DOHH2 (cell line): Measurements from ENCODE around the gene DGCR6.
"Not testable (repeated sequence)": the region's sequence is repeated elsewhere in the genome, so short reads cannot be mapped to it uniquely, and the experiment has no call there.

Source experiments
- H3F3A ChIP-seq: fragments of 200-600 bp; sonication (generic), shearing (Covaris generic); 2 replicates; pipeline ENCODE4 v1.6.0; 2016; ENCODE audit warnings: antibody characterized with exemption, mild to moderate bottlenecking; ENCODE audit not compliant: control insufficient read depth, insufficient read depth
- H3K27ac ChIP-seq: fragments of 200-600 bp; sonication (generic); 2 replicates; pipeline ENCODE4 v1.5.1; 2014; ENCODE audit warnings: low read depth, mild to moderate bottlenecking, low read length, moderate library complexity
- H3K27me3 ChIP-seq: fragments of 200-600 bp; sonication (generic); 2 replicates; pipeline ENCODE4 v1.6.1; 2014; ENCODE audit warnings: mild to moderate bottlenecking, low read length, mixed read lengths; ENCODE audit not compliant: control insufficient read depth
- H3K36me3 ChIP-seq: fragments of 200-600 bp; sonication (generic); 2 replicates; pipeline ENCODE4 v1.6.1; 2014; ENCODE audit warnings: mild to moderate bottlenecking, low read length, moderate library complexity, mixed read lengths; ENCODE audit not compliant: control insufficient read depth
- H3K4me1 ChIP-seq: fragments of 200-600 bp; sonication (generic); 2 replicates; pipeline ENCODE4 v1.6.1; 2014; ENCODE audit warnings: mild to moderate bottlenecking, low read length, mixed read lengths; ENCODE audit not compliant: control insufficient read depth
- H3K4me2 ChIP-seq: fragments of 200-600 bp; sonication (generic); 2 replicates; pipeline ENCODE4 v1.6.0; 2014; ENCODE audit warnings: mild to moderate bottlenecking, low read length, moderate library complexity
- H3K4me3 ChIP-seq: fragments of 200-600 bp; sonication (generic); 2 replicates; pipeline ENCODE4 v1.5.1; 2014; ENCODE audit warnings: mild to moderate bottlenecking, low read length, mixed read lengths
- H3K79me2 ChIP-seq: fragments of 200-600 bp; sonication (generic); 2 replicates; pipeline ENCODE4 v1.6.1; 2014; ENCODE audit warnings: mild to moderate bottlenecking, low read length, mixed read lengths; ENCODE audit not compliant: control insufficient read depth
- H3K9me2 ChIP-seq: fragments of 200-600 bp; sonication (generic); replicated peaks from 2 replicates; pipeline ENCODE4 v1.6.1; 2014; ENCODE audit warnings: mild to moderate bottlenecking, low read length, mixed read lengths; ENCODE audit not compliant: control insufficient read depth
- H3K9me3 ChIP-seq: fragments of 200-600 bp; sonication (generic); 2 replicates; pipeline ENCODE4 v1.6.1; 2014; ENCODE audit warnings: antibody characterized with exemption, low read length, mixed read lengths; ENCODE audit not compliant: control insufficient read depth, insufficient read depth
- H4K20me1 ChIP-seq: fragments of 200-600 bp; sonication (generic); 2 replicates; pipeline ENCODE4 v1.6.0; 2014; ENCODE audit warnings: low read depth, mild to moderate bottlenecking, antibody characterized with exemption, low read length, moderate library complexity; ENCODE audit not compliant: control insufficient read depth, insufficient read depth
- CTCF ChIP-seq: fragments of 200-600 bp; sonication (generic); IDR thresholded peaks from one replicate; pipeline ENCODE4 v1.5.1; 2014; ENCODE audit warnings: antibody characterized with exemption, mild to moderate bottlenecking, low read depth, low read length; ENCODE audit not compliant: poor library complexity, severe bottlenecking
- EZH2phosphoT487 ChIP-seq: fragments of 200-600 bp; sonication (generic); IDR thresholded peaks from 2 replicates; pipeline ENCODE4 v1.6.1; 2017; ENCODE audit warnings: borderline replicate concordance, mild to moderate bottlenecking, antibody characterized with exemption, low read length, moderate library complexity, mixed read lengths

DGCR6 gene

GRCh38 chr22:18914558-18914957 lies 8.4 kb downstream of the DGCR6 start:
- H3K4me3 ChIP-seq, H4K20me1 ChIP-seq, H3F3A ChIP-seq, H3K27me3 ChIP-seq, H3K9me2 ChIP-seq, H3K4me2 ChIP-seq, H3K79me2 ChIP-seq, H3K4me1 ChIP-seq, H3K27ac ChIP-seq, H3K9me3 ChIP-seq, H3K36me3 ChIP-seq: not testable (repeated sequence)

- not testable (repeated sequence) for H3F3A ChIP-seq, H3K4me2 ChIP-seq, H3K9me2 ChIP-seq, H3K9me3 ChIP-seq, H3K4me3 ChIP-seq, H3K79me2 ChIP-seq, H4K20me1 ChIP-seq, H3K27me3 ChIP-seq, H3K36me3 ChIP-seq, H3K4me1 ChIP-seq, H3K27ac ChIP-seq
Observed at GRCh38 chr22:18915550-18915949, 9.4 kb downstream of the DGCR6 start.

- H3K27ac ChIP-seq, H3K4me1 ChIP-seq, H3K27me3 ChIP-seq, H3K4me2 ChIP-seq, H3F3A ChIP-seq, H3K4me3 ChIP-seq, H4K20me1 ChIP-seq, H3K36me3 ChIP-seq, H3K9me2 ChIP-seq, H3K79me2 ChIP-seq, H3K9me3 ChIP-seq: not testable (repeated sequence)
Observed at GRCh38 chr22:18917818-18918217, 11.7 kb downstream of the DGCR6 start.

- not testable (repeated sequence) for H3K79me2 ChIP-seq, H3K36me3 ChIP-seq, H3K27me3 ChIP-seq, H3K4me2 ChIP-seq, H3K4me1 ChIP-seq, H4K20me1 ChIP-seq, H3K9me3 ChIP-seq, H3K4me3 ChIP-seq, H3K27ac ChIP-seq, H3K9me2 ChIP-seq, H3F3A ChIP-seq
Observed at GRCh38 chr22:18920257-18920902, 14.3 kb downstream of the DGCR6 start.

GRCh38 chr22:18925368-18926064 lies 19.4 kb downstream of the DGCR6 start:
- no peaks in the 10 kb centered on the region for H3K9me2 ChIP-seq
- no peaks in the 10 kb centered on the region for H3K27me3 ChIP-seq
- no peaks in the 10 kb centered on the region for H3K9me3 ChIP-seq
- H3F3A ChIP-seq = no peaks in the 10 kb centered on the region
- no peaks in the 10 kb centered on the region for H3K4me1 ChIP-seq
- no peak overlapping the region for H3K4me3 ChIP-seq
- H3K27ac ChIP-seq = no peak overlapping the region
- H3K4me2 ChIP-seq = no peak overlapping the region
- TF ChIP-seq CTCF (no peak), EZH2phosphoT487 (no peak)
- H3K79me2 ChIP-seq = no peaks in the 10 kb centered on the region
- H3K36me3 ChIP-seq = no peaks in the 10 kb centered on the region
- no peaks in the 10 kb centered on the region for H4K20me1 ChIP-seq
